OCI-LY1 (cell line): ENCODE measurements around the gene SOCS7.

Experiments used
- CTCF ChIP-seq: fragments of 200-600 bp; sonication (generic), shearing (Covaris generic); IDR thresholded peaks from 2 replicates; pipeline ENCODE4 v1.5.1; 2017; ENCODE audit warnings: mild to moderate bottlenecking, antibody characterized with exemption, low read length, moderate library complexity, mixed read lengths
- EZH2 ChIP-seq: fragments of 200-600 bp; sonication (generic), shearing (Covaris generic); IDR thresholded peaks from 2 replicates; pipeline ENCODE4 v1.8.0; 2017; ENCODE audit warnings: borderline replicate concordance, mixed run types, mild to moderate bottlenecking, antibody characterized with exemption, low read length, moderate library complexity, mixed read lengths

- no peak for TF ChIP-seq EZH2
- no peak for TF ChIP-seq CTCF
Observed at GRCh38 chr17:38342886-38343607, 8.6 kb upstream of the SOCS7 start.
